Melanocyte of skin (primary cell): ENCODE measurements around the gene NR2C1. TPM values are rescaled to one million over a fixed set of nuclear protein-coding genes. Genes with fewer than 3 reads are reported as not detected.

ENCODE experiments used
- total RNA-seq, 2 donors: library from RNA; depleted of rRNA; stranded (reverse); fragments of >200 nt; gene quantifications; 2 replicates each; pipeline ENCODE4 v1.2.3, GENCODE V29; 2012

The NR2C1 gene
- total RNA-seq, result 10 to 100 TPM; 20.6 to 21.0 TPM

GRCh38 chr12:95072900-95073697 lies at the start of gene NR2C1:
NR2C1 (minus strand) TSS chr12:95073618; CDS start chr12:95067384, 6,234 bp downstream.

GRCh38 chr12:95003213-95003920 lies 70.1 kb downstream of the NR2C1 start, which contains the start of gene NDUFA12:
NDUFA12 (minus strand) TSS chr12:95003697; CDS start chr12:95003680, 17 bp downstream.

Other genes with a start within 250 kb of the NR2C1 start
- 10 to 100 TPM; 72.6 to 85.3 TPM for gene NDUFA12, start 69.9 kb downstream of the NR2C1 start, total RNA-seq
- gene FGD6, start 143.8 kb upstream of the NR2C1 start, total RNA-seq, result 1 to 10 TPM; 2.1 to 2.7 TPM
- 10 to 100 TPM; 35.6 to 38.9 TPM for gene VEZT, start 144.2 kb upstream of the NR2C1 start, total RNA-seq